GM23338 (cell line): ENCODE data around the gene TMED10.

ENCODE experiments used
- CREB1 ChIP-seq: fragments of 250-450 bp; sonication (Bioruptor Pico); IDR thresholded peaks from 2 replicates; pipeline ENCODE4 v1.5.0; 2020; ENCODE audit warnings: low read depth, mild to moderate bottlenecking, moderate library complexity
- CTCF ChIP-seq, 2 experiments: fragments of 200-600 bp in 1 of 2; sonication (generic) in 1 of 2; conservative IDR thresholded peaks; 2 replicates each; pipeline versions ENCODE4 v1.5.1 to v1.6.1; 2016 to 2017; ENCODE audit warnings: antibody characterized with exemption in 2 of 2, low read depth in 2 of 2, mild to moderate bottlenecking in 2 of 2, moderate library complexity in 1 of 2
- ETS1 ChIP-seq: IDR thresholded peaks from 2 replicates; pipeline ENCODE4 v1.6.1; 2016; ENCODE audit warnings: antibody characterized with exemption
- EZH2 ChIP-seq: fragments of 200-600 bp; sonication (generic); IDR thresholded peaks from one replicate; pipeline ENCODE4 v1.8.0; 2017; ENCODE audit warnings: antibody characterized with exemption, mild to moderate bottlenecking, low read depth; ENCODE audit not compliant: unreplicated experiment
- EZH2phosphoT487 ChIP-seq: fragments of 200-600 bp; sonication (generic); IDR thresholded peaks from one replicate; pipeline ENCODE4 v1.8.1; 2018; ENCODE audit warnings: antibody characterized with exemption; ENCODE audit not compliant: unreplicated experiment
- JUNB ChIP-seq: IDR thresholded peaks from one replicate; pipeline ENCODE4 v1.6.1; 2016; ENCODE audit warnings: antibody characterized with exemption; ENCODE audit not compliant: unreplicated experiment
- NANOG ChIP-seq: IDR thresholded peaks from 2 replicates; pipeline ENCODE4 v1.6.1; 2016; ENCODE audit warnings: antibody characterized with exemption, borderline replicate concordance
- POLR2AphosphoS5 ChIP-seq: IDR thresholded peaks from 2 replicates; pipeline ENCODE4 v1.6.1; 2016; ENCODE audit warnings: antibody characterized with exemption, low read depth
- REST ChIP-seq: IDR thresholded peaks from one replicate; pipeline ENCODE4 v1.6.1; 2018; ENCODE audit warnings: antibody characterized with exemption; ENCODE audit not compliant: unreplicated experiment
- STAT1 ChIP-seq: IDR thresholded peaks from one replicate; pipeline ENCODE4 v1.6.1; 2016; ENCODE audit warnings: antibody characterized with exemption; ENCODE audit not compliant: unreplicated experiment
- ZNF114 ChIP-seq: fragments of 250-450 bp; sonication (Bioruptor Pico); IDR thresholded peaks from 2 replicates; pipeline ENCODE4 v1.5.0; 2020; ENCODE audit warnings: mild to moderate bottlenecking, moderate library complexity
- ZNF331 ChIP-seq: fragments of 250-450 bp; sonication (Bioruptor Pico); IDR thresholded peaks from 2 replicates; pipeline ENCODE4 v1.5.0; 2020; ENCODE audit warnings: low read depth, mild to moderate bottlenecking, moderate library complexity

GRCh38 chr14:75183225-75183624 is 6.8 kb upstream of the TMED10 start:
- no peak for TF ChIP-seq EZH2phosphoT487
- no peak for TF ChIP-seq CTCF (conservative IDR thresholded peaks at IDR 0.05; ENCODE audit: low read depth in 2 of 2)
- TF ChIP-seq POLR2AphosphoS5: no peak
- TF ChIP-seq EZH2: no peak
- TF ChIP-seq NANOG: no peak
- no peak for TF ChIP-seq ZNF114 (CRISPR knock-in tag)
- TF ChIP-seq REST: no peak
- no peak for TF ChIP-seq CREB1 (CRISPR knock-in tag)
- no peak for TF ChIP-seq STAT1
- no peak for TF ChIP-seq ETS1
- TF ChIP-seq JUNB: no peak
- TF ChIP-seq ZNF331 (CRISPR knock-in tag): no peak
